HG03196 (cell line): ENCODE data around the gene CDC45.

Source experiments
- ATAC-seq: cut with Tn5 transposase; IDR thresholded peaks from one replicate; pipeline ENCODE4 v1.9.1; 2021; ENCODE audit not compliant: unreplicated experiment

CDC45 gene

DNA sequence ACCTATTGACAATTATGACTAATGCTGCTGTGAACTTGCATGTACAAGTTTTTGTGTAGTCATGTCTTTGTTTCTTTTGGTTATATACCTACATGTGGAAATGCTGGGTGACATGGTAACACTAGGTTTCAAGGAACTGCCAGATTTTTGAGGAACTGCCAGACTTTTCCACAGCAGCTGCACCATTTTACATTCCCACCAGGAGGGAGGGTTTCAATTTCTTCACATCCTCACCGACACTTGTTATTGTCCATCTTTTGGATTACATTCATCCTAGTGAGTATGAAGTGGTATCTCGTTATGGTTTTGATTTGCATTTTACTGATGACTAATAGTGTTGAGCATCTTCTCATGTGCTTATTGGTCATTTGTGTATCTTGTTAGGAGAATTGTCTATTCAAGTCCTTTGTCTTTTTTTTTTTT, 31.2 kb downstream of the CDC45 start:
- no peak for ATAC-seq

DNA sequence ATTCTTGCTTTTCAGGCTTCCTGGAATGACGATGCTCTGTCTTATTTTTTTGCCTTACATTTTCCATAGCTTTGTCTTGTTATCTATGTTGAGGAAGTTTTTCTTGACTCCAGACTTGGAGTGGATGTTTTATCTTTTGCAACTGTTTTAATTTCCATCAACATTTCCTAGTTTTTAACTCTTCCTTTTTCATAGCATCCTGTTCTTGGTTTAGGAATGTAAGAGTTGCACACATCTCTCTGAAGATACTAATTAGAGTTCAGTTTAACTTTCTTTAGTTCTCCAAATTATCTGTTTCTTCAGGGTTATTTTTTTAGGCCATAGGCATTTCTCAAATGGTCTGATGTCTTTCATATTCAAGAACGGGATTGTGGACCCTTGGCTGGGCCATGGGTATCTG, 34.1 kb downstream of the CDC45 start:
- ATAC-seq, result no peak

DNA sequence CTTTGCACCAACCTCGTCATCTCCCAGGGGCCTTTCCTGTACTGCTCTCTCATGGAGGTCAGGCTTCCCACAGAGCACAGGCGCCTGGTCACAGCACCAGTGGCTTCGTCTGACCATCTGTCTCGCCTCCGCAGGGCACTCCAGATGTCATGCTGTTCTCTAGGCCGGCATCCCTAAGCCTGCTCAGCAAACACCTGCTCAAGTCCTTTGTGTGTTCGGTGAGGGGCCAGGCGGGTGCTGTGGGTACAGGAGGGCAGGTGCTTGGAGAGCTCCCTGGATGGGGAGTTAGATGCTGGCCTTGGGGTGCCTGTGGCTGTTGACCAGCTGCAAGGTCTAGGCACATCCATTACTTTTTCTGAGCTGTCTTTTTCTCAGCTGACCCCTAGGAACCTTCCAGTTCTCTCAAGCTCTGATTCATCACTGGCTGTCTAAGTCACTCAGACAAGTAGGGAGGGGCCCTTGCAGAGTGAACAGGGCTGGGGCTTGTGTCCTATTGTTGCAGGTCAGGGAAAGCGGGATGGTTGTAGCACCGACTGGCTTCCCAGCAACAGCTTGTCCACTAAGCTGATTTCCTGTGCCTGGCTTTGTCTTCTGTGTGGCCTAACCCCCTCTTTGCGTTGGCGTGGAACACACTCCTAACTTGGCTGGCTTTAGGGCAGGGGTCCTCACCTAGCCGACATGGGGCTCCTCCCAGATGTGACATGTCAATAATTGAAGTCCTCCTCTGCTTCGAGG, 35.3 kb downstream of the CDC45 start:
- ATAC-seq, result no peak

DNA sequence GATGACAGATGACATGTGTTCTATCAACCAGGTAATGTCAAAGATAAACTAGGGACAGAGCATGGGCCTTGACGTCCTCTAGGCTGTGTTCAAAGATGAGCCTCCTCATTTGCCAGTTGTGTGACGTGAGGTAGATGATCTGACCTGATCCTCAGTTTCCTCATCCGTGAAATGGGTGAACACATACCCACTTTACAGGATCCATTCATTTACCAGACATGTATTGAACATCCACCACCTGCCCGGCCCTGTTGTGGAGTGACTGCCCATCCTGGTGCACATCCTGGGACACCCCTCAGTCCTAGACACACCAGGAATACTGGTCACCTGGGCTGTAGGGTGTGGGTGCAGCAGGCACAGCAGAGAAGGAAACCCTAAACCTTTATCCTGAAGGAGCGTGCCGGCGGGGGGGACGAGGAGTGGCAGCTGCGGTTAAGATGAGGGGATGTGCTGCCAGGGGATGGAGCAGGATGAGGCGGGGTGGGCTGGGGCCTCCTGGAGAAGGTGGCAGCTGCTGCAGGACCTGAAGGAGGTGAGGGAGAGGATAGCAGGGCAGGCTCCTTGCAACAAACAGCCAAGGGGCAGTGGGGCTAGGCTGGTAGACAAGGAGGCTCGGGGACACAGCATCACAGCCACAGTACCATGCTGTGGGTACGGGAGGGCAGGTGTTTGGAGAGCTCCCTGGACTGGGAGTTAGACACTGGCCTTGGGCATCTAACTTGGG, 36.1 kb downstream of the CDC45 start:
- ATAC-seq, result no peak

DNA sequence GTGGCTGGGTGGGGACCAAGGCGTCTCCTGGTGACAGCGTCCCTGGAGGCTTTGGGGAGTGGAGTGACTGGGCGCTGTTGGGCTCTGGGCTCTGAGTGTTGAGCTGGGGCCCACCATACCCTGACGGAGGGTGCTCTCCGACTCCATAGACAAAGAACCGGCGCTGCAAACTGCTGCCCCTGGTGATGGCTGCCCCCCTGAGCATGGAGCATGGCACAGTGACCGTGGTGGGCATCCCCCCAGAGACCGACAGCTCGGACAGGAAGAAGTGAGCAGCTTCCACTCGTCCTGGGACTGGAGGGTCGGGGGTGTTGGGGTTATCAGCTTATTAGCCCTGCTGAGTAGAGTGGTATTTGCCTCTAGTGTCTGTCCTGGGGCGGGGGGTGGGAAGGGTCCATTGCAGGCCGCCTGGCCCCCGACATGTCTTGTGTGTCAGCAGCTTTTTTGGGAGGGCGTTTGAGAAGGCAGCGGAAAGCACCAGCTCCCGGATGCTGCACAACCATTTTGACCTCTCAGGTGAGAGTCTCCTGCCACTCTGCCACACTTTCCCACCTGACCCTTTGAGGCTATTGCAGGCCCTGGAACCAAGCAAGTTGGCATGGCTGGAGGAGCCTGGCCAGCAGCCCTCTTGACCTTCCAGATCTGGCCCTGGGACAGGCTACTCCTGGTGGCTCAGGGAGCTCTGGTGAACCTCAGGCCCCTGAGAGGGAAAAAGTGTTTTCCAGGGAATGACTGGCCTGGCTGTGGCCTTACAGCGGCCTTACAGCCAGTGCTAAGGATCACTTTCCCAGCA, 36.9 kb downstream of the CDC45 start:
- ATAC-seq, result no peak

DNA sequence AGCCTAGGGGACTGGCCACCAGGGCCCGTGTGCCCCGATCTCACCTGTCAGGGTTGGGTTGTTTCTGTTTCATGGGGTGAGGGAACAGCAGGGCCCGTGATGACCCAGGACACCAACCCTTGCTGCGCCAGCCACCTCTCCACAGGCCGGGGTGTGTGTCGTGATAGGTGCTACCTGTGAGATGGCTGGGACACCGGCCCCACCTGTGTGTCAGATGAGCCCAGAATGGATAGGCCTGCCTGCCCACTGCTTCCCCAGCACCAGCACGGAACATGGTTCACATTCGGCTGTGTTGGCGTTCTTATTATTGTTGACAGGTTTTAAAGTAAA, 37.4 kb downstream of the CDC45 start:
- no peak for ATAC-seq

DNA sequence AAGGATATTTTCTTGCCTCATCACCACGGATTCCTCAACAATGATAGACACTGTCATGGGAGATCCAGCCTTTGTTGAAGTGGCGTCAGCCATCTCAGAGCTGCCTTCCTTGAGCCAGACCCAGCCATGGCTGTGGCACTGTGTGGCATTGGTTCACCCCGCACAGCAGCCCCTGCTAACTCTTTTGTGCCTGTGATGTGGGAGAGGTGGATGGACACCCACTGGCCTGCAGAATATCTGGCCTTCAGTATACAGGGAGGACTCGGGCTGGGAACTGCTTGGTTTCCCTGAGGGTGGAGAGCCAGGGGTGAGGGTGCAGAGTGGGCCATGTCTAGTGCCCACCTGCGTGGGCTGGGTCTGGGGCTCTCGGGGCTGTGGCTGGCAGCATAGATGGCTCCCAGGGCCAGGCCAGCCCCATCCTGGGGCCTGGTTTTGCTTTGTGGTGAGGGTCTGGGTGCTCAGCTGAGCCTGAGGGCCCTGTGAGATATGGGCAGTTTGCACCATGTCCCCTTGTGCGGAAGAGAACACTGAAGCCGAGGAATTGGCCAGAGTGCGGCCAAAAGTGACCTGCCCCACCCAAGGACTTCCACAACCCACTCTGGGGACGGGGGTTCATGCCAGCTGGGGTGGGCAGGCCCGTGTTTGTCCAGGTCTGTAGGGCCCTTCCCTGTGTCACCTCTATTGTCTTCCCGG, 38.3 kb downstream of the CDC45 start:
- ATAC-seq, result no peak

DNA sequence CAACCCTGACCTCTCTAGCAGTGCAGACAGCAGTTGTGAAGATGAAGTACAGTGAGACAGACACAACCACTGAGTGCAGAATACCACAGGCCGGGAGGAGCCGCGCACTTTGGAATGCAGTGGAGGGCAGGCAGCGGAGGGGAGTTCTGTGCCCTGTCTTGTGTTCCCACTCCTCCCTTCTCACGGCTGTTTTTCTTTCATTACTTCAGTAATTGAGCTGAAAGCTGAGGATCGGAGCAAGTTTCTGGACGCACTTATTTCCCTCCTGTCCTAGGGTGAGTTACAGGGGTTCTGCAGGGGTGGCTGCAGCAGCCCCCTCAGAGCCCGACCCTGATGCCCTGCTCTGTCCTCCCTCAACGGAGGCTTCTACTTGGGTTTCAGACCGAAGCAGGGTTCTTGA, 38.9 kb downstream of the CDC45 start:
- no peak for ATAC-seq

DNA sequence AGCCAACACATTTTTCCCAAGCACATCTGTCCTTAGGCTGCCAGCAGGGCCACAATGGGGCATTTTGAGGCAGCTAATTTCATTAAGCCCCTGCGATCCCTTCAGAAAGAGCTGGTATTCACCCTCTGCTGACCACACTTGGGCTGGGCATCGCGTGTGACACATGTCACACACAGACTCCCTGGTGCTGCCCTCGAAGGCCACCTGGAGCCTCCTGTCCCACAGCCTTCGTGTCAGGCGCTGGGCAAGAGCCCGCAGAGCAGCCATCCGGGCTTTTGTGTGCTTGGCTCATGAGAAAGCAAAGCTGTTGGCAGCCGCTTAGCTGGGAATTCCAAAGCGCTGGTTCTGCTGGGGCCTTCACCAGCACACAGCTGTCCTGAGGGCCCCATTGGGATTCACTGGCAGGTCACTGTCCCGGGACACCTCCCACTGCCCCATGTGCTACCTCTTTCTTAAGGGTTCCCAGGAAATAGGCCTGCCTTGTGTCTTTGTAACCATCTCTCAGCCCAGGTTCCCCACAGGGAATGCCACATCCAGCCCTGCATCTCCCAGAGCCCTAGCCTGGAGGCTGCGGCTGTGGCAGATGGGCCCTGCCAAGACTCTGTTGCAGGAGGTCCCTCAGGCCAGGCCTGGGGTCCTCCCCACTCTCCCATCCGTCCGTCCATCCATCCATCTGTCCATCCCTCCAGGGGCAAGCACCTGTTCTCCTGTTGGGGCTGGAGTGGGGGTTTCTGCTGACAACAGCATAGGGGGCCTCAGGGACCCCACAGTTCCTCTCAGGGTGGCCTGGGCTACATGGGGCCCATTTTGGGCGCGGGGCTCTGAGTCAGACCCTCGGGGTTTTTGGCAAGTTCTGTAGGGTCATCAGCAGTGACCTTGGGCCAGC, 39.6 kb downstream of the CDC45 start:
- ATAC-seq, result no peak

DNA sequence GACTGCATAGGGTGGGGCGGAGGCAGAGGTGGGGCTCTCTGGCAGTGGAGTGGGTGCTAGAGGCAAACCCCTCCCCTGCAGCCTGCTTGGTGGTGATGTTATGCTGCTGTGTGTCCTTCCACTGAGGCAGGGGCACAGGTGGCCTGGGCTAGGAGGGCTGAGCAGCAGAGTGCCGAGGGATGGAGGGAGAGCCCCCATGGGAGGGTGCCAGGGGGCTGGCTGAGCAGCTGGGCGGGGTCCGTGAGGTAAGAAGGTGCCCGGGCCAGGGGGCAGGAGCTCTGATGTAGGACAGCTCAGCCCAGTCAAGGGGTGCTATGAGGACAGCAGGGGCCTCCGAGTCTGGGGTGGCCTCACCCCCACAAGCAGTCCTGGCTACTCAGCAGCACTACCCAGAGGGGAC, 40.3 kb downstream of the CDC45 start:
- ATAC-seq, result no peak

DNA sequence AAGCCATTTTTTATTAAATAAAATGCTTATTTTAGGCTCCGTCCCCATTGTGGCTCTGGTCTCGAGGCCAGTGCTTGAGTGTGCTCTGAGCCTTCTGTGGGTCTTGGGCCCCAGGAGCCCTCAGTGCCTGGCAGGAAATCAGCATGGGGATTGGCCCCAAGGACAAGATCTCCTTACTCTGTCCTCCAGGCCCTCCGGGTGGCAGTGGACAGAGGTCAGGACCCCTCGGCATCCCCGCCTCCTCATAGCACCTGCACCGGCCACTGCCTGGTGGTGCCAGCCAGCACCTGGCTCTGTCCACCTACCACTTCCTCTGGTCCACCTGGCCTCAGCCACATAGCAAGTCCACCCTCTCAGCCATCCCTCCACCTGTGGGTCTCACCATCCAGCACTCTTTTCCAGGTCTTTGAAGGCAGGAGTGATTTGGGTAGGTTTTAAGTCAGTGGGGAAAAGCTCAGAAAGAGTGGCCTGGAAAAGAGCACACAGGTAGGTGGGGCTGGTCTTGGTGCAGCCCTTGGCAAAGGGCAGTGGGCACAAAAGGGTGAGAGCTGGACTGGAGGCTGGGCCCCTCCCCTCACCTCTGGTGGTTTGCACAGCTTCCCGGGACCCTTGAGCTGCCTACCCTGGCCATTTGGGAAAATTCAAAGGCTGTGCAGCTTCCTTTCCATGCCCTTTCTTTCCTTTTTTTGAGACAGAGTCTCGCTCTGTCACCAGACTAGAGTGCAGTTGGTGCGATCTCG, 41.0 kb downstream of the CDC45 start:
- no peak for ATAC-seq

DNA sequence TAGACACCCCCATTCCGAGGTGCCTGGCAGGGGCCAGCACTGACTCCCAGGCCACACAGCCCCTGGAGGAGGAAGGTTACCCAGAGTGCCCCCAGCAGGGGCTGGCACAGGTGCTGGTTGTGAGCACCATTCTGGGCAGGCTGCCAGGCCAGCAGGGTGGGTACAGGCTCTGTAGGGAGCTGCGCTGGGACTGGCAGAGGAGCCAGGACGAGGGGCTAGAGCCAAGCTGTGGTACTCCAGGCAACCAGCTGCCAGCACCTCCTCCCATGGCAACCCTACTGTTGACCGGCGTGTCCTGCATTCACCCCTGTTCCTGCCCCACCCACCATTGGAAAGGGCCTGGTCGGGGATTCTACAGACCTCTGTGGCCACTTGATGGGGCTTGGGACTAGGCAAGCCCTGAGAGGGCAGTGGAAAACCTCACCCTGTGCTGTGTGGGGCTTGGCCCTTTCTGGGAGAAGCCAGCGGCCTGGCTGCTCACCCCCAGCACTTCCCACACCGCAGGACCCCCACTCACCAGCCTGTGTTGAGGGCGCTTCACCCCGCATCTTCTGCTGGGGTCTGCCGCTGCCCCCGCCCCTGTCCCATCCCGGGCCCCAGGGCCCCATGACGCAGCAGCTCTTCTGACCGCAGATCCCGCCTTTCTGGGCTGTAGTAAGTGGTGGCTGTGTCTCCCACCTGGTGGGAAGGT, 42.6 kb downstream of the CDC45 start:
- ATAC-seq, result no peak

DNA sequence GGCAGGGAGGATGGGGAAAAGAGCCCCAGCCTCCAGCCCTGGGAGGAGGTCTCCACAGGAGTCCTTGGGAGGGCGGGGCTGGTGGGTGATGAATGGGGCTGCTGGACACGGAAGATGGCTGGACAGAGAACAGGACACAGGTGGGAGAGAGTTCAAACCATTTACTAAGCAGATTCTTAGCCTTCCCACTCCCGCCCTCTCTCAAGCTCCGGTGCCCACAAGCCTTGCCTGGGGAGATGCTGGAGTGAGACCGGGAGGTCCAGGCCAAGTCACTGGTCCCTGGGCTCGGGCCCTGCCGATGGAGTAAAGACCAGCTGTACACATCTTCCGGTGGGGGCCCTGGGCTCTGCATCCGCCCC, 43.1 kb downstream of the CDC45 start:
- ATAC-seq, result no peak

DNA sequence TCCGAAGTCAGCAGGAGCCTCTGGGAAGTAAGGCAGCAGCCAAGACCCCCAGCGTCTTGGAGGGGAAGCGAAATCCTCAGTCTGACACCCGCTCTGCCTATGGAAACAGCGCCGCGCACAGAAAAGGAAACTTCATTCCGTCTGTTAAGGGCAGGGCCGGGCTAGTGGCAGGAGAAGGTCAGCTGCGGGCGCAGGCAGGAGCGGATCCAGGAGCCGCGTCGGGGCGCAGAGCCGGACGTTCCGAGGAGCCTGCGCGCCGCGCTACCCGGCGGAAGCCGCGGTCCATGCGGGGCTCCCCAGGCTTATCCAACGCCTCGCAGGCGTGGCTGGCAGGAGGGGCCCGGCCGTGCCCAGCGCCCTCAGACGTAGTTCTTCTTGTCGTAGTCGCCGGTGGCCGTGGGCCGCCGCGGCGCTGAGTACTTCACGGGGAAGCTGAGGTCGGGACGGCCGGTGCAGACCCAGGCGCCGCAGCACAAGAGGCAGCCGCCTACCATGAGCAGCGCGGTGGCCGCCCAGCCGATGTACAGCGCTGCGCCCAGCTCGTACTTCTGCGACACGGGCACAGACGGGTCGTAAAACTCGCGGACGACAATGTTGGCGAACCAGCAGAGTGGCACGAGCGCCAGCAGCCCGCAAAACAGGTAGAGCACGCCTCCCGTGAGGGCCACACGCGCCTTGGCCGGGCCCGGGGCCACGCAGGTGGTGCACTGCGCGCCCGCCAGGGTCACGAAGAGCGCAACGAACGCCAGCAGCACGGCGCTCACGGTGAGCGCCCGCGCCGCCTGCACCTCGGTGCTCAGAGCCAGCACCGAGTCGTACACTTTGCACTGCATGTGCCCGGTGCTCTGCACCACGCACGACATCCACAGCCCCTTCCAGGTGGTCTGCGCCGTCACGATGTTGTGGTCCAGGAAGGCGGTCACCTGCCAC, 43.8 kb downstream of the CDC45 start:
- ATAC-seq, result no peak

DNA sequence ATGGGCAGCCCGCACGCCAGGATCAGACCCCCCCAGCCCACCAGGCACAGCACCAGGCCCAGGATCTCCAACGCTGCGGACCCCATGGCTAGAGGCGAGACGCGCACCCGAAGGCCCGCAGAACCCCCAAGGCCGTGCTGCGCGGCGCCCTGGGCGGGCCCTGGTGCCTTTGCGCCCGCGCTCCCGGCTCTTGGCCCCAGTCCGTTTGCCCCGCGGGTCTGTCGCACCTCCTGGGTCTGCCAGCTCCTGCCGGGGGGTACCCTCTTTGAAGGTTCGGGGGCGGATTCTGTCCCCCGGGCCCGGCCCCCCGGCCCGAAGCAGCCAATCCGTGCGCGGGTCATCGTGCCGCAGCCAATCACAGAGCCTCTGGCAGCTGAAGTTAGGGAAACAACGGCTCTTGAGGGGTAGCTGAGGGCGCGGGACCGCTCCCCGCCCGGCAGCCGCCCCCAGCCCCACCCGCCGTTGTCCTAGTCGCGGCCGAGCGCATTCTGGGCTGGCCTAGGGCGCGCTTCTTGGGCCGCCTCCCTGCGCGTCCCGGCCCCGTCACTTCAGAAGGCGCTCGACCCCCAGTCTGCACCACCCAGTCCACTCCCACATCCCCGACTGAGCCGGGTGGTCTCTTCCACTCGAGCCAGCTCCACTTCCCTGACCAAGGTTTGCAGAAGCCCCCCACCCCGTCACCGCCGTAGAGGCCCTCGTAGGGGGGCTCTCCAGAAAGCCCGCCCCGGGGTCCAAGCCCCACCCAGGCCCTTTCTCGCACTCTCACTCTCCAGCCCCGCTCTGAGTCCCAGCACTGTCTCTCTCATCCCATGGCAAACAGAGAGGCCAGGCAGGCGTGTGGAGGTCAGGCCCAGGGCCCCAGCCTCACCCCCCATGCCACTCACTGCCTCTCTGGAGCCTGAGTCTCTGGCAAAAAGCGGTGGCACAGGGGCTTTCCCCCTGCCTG, 44.7 kb downstream of the CDC45 start, which contains the start of gene CLDN5:
TSS of gene CLDN5 (minus strand) at position 241 of the 946 bp plus-strand sequence. CDS start at position 86, 155 bp downstream.
- ATAC-seq, result no peak

DNA sequence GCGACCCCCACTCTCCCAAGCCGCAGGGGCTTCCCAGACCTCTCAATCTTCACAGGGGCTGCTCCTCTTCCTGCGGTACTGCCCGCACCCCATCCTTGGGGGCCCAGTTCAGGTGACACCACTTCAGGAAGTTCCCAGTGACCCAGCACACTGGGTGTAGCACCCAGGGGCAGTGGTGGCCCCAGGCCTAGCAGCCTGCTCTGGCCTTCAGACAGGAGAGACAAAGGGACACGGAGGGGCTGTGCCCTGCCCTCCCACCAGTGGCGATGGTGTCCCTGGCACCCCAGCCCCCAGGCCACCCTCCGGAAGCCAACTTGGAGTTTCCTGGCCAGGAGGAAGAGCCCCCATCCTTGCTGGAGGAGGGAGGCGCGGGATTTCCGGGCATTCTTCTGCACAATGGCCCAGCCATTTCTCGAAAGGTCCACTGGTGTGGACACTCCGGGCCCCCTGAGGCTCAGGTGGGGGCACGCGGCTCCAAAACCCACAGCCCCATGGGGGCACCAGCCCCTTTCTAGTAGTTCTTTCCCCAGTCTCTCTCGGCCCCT, 45.5 kb downstream of the CDC45 start:
- ATAC-seq, result no peak

DNA sequence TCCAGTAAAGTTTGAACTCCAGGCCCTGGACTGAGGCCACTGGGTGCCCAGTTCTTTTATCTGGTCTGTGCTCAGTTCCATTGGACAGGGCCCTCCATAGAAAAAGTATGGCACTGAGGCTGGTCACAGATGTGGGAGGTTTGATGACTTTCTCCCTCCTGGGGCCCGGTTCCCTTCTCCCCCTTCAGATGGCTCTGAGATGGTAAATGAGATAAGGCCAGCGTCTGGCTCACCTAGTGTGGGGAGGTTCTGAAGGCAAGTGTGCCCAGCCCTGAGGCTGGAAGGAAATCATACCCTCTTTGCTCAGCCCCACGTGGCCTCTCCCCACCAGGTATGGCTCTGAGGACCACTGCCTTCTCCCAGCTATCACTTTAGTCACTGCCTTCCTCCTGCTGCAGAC, 45.9 kb downstream of the CDC45 start:
- ATAC-seq, result no peak
